Sigmoid colon (tissue), 7 donors: ENCODE results near the gene DHX58. TPM values are rescaled to one million over a fixed set of nuclear protein-coding genes. Genes with fewer than 3 reads are reported as not detected.
"Not testable (repeated sequence)": the region's sequence is repeated elsewhere in the genome, so short reads cannot be mapped to it uniquely, and the experiment has no call there.

ENCODE experiments used
- DNase-seq: peaks from one replicate; pipeline ENCODE4 v3.0.0-alpha.2; 2019
- H3K27ac ChIP-seq, 4 donors: fragments of 200-600 bp; sonication (generic); one replicate each; pipeline ENCODE4 v1.5.1; 2016 to 2019; ENCODE audit warnings: mild to moderate bottlenecking in 1 of 4
- H3K27me3 ChIP-seq, 3 donors: fragments of 200-600 bp; sonication (generic); one replicate each; pipeline ENCODE4 v1.5.1; 2019; ENCODE audit warnings: mild to moderate bottlenecking in 1 of 3
- H3K36me3 ChIP-seq, 4 donors: fragments of 200-600 bp; sonication (generic); one replicate each; pipeline ENCODE4 v1.5.1; 2016 to 2019
- H3K4me1 ChIP-seq, 4 donors: fragments of 200-600 bp; sonication (generic); one replicate each; pipeline ENCODE4 v1.5.1; 2017 to 2019
- H3K4me3 ChIP-seq, 4 donors: fragments of 200-600 bp; sonication (generic); one replicate each; pipeline ENCODE4 v1.5.1; 2017 to 2019; ENCODE audit warnings: mild to moderate bottlenecking in 2 of 4, moderate library complexity in 1 of 4
- H3K9me3 ChIP-seq, 4 donors: fragments of 200-600 bp in 3 of 4; sonication (generic) in 3 of 4; one replicate each; pipeline versions ENCODE4 v1.5.1 to v1.6.1; 2013 to 2019
- EP300 ChIP-seq, 4 donors: sonication (generic); formaldehyde crosslinking; IDR thresholded peaks; one replicate each; pipeline ENCODE4 v1.6.1; 2017; ENCODE audit warnings: antibody characterized with exemption in 4 of 4
- POLR2A ChIP-seq, 2 donors: fragments of 450-650 bp; IDR thresholded peaks; one replicate each; pipeline ENCODE4 v1.6.1; 2016; ENCODE audit warnings: antibody characterized with exemption in 2 of 2, mild to moderate bottlenecking in 2 of 2, moderate library complexity in 2 of 2
- POLR2AphosphoS5 ChIP-seq, 4 donors: sonication (generic); formaldehyde crosslinking; IDR thresholded peaks; one replicate each; pipeline ENCODE4 v1.6.1; 2017; ENCODE audit warnings: antibody characterized with exemption in 4 of 4
- WGBS, 2 donors: extraction: QIAGEN DNeasy Blood & Tissue Kit; methylation state at CpG; one replicate each; pipeline ENCODE4 v1.1.7; 2013; 5-methylcytosine and 5-hydroxymethylcytosine counted together
- intact Hi-C: fragments of 100-400 bp; cut with DNase I; formaldehyde crosslinking; loops from one replicate; pipeline ENCODE4 v1.15.1; 2023
- polyA plus RNA-seq, 3 donors: library from polyadenylated mRNA; stranded (reverse); fragments of 200-250 nt; gene quantifications; one replicate each; pipeline ENCODE4 v1.2.3, GENCODE V29; 2013
- total RNA-seq, 4 donors: library from RNA; depleted of rRNA; stranded (reverse); fragments of >200 nt; gene quantifications; one replicate each; pipeline ENCODE4 v1.1.0, GENCODE V29; 2016
- TF ChIP-seq, protein P1 (sequence below), 4 experiments: fragments of 450-650 bp in 3 of 4; fragments of 200-600 bp in 1 of 4; IDR thresholded peaks; one replicate each; pipeline ENCODE4 v1.5.1; 2016 to 2019; ENCODE audit warnings: antibody characterized with exemption in 4 of 4, mild to moderate bottlenecking in 3 of 4, moderate library complexity in 2 of 4
- donor health status: healthy with polysubstance abuse.
- donor health status: Bipolar disorder and iron deficiency.
- donor health status: healthy.

The DHX58 gene
- total and polyA plus RNA-seq, 7 donors = 4.4 to 19.0 (median 14.5) TPM

DNA sequence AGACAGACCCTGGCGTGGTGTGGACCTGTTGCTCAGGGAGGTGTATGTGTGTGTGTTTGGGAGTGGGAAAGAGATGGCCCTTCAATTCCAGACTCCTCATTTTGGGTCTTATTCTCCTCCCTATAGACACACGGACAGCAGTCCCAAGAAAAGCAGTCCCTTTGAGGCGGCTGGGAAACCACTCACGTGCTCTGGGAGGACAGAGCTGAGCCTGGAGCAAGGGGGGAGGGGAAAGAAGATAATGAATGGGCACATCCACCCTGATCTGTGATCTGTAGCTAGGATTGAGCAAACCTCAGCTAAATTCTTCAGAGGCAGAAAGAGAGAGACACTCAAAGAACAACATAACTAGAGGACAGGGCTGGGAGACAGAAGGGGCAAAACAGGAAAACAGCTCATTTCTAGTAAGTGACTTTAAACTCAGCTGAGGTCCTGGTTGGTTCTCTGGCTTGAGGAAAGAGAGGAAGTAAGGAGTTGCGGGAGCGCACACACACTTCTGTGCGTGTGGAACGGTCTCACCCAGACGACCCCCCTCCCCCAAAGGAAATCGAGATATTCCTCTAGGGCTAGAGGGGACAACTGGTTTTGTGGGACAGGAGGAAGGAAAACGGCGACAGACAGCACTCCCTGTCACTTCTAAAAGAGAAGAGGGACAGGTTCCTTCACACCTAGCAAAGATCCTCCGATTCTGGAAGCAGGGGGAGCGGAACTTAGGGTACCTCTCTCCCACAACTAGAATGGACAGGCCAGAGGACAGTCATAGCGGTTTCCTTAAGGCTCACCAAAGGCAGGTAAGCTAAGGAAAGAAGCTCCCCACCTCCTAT is 41.6 kb upstream of the DHX58 start:
- 4 to 10% methylated on average over 15 of the region's 15 CpGs for WGBS, 2 donors
- no peak for TF ChIP-seq POLR2AphosphoS5 (IDR thresholded peaks at IDR 0.05)
- TF ChIP-seq EP300 (IDR thresholded peaks at IDR 0.05) = no peak
- TF ChIP-seq, protein P1, sequence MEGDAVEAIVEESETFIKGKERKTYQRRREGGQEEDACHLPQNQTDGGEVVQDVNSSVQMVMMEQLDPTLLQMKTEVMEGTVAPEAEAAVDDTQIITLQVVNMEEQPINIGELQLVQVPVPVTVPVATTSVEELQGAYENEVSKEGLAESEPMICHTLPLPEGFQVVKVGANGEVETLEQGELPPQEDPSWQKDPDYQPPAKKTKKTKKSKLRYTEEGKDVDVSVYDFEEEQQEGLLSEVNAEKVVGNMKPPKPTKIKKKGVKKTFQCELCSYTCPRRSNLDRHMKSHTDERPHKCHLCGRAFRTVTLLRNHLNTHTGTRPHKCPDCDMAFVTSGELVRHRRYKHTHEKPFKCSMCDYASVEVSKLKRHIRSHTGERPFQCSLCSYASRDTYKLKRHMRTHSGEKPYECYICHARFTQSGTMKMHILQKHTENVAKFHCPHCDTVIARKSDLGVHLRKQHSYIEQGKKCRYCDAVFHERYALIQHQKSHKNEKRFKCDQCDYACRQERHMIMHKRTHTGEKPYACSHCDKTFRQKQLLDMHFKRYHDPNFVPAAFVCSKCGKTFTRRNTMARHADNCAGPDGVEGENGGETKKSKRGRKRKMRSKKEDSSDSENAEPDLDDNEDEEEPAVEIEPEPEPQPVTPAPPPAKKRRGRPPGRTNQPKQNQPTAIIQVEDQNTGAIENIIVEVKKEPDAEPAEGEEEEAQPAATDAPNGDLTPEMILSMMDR (IDR thresholded peaks at IDR 0.05) = no peak
- TF ChIP-seq POLR2A (IDR thresholded peaks at IDR 0.05) = no peak
- Histone ChIP-seq H3K4me3 (peak overlapping the region; percentile 88 to 100 (median 96)), H3K27me3 (no peaks in the 10 kb centered on the region), H3K4me1 (peaks cover 0 to 41% (median 36%) of the 10 kb centered on the region in 4 donors), H3K27ac (peak overlapping the region; percentile 82 to 89 (median 86)), H3K36me3 (peaks cover 0 to 13% (median 0%) of the 10 kb centered on the region in 4 donors), H3K9me3 (no peaks in the 10 kb centered on the region)
- DNase-seq = no peak
- intact Hi-C loops = no loop called here

DNA sequence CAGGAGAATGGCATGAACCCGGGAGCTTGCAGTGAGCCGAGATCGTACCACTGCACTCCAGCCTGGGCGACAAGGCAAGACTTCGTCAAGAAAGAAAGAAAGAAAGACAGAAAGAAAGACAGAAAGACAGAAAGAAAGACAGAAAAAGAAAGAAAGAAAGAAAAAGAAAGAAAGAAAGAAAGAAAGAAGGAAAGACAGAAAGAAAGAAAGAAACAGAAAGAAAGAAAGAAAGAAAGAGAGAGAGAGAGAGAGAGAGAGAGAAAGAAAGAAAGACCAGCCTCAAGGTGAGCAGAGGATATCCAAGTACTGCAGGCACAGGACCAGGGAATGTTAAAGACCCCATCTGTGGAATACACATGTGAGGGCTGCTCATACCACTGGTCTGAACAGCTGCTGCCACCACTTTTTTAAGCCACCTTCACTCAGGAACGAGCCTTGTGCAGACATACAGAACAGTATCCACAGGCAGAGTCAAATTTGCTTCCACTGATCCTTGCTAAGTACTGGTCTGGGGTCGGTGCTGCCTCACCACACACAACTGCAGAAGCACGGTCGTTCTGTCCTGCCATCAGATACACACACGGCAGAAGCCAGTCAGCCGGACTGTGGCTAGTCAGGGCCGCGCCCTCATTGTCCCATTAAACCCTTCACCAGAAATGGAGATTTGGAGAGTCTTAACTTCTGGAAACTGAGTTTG is 34.5 kb upstream of the DHX58 start:
- H3K36me3 ChIP-seq = peaks cover 0 to 52% (median 1%) of the 10 kb centered on the region in 4 donors
- 85 to 92% methylated on average over 13 of the region's 13 CpGs for WGBS, 2 donors

DNA sequence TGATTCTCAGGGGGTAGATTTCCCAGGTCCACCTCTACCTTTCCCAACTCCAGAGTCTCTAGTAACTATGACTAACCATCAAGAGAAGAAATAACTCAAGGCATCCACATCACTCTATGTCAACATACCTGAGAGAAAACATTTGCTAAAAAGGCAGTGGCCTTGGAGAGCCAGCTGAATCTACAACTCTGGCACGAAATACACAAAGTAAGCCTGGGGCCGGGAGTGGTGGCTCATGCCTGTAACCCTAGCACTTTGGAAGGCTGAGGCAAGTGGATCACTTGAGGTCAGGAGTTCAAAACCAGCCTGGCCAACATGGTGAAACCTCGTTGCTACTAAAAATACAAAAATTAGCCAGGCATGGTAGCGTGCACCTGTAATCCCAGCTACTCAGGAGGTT is 30.6 kb upstream of the DHX58 start:
- H3K27ac ChIP-seq, H3K9me3 ChIP-seq, DNase-seq, H3K4me3 ChIP-seq, intact Hi-C loops, H3K27me3 ChIP-seq: not testable (repeated sequence)
- WGBS, 2 donors = 79 to 93% methylated on average over 4 of the region's 4 CpGs
- Histone ChIP-seq H3K4me1 (peaks cover 0 to 41% (median 25%) of the 10 kb centered on the region in 4 donors), H3K36me3 (peaks cover 0 to 46% (median 1%) of the 10 kb centered on the region in 4 donors)

More for the DNA sequence above, 34.5 kb upstream of the DHX58 start:
- H3K27ac ChIP-seq = no peak overlapping the region
- intact Hi-C loops = no loop called here
- peaks cover 0 to 22% (median 21%) of the 10 kb centered on the region in 4 donors for H3K4me1 ChIP-seq
- no peak for DNase-seq
- no peak overlapping the region for H3K4me3 ChIP-seq
- H3K27me3 ChIP-seq = no peaks in the 10 kb centered on the region
- H3K9me3 ChIP-seq = no peaks in the 10 kb centered on the region
- no peak for TF ChIP-seq EP300 (IDR thresholded peaks at IDR 0.05)

DNA sequence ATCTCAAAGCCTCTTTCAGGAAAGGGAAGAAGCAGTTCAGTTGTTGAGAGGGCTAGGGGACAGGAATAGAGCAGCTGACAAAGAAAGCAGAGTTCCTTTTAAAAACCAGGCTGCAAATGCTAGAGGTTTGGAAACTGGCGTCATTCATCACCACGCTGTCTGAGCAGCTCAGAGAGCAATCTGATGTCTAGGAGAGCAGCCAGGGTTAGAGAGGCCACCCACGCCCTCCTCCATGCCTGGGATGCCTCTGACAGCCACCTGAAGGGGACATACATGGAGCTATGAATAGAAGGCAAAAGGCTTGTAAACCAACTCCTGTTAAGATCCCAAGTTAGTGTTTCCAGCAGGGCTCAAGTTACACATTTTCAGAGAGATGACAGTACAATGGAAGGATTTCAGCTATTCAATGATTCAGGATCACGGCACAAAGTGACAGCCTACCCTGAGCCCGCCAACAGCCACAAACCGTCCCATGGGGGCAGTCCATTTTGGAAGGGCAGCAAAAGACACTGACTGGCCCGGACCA is 29.9 kb upstream of the DHX58 start:
- Histone ChIP-seq H3K36me3 (peaks cover 0 to 45% (median 1%) of the 10 kb centered on the region in 4 donors), H3K4me3 (no peak overlapping the region), H3K27me3 (no peaks in the 10 kb centered on the region), H3K27ac (no peak overlapping the region), H3K9me3 (no peaks in the 10 kb centered on the region), H3K4me1 (peaks cover 0 to 44% (median 29%) of the 10 kb centered on the region in 4 donors)
- no peak for DNase-seq
- intact Hi-C loops = no loop called here
- TF ChIP-seq, protein P1 (IDR thresholded peaks at IDR 0.05) = no peak
- no peak for TF ChIP-seq POLR2A (IDR thresholded peaks at IDR 0.05)
- no peak for TF ChIP-seq POLR2AphosphoS5 (IDR thresholded peaks at IDR 0.05)
- no peak for TF ChIP-seq EP300 (IDR thresholded peaks at IDR 0.05)
- 91 to 92% methylated on average over 7 of the region's 7 CpGs for WGBS, 2 donors

DNA sequence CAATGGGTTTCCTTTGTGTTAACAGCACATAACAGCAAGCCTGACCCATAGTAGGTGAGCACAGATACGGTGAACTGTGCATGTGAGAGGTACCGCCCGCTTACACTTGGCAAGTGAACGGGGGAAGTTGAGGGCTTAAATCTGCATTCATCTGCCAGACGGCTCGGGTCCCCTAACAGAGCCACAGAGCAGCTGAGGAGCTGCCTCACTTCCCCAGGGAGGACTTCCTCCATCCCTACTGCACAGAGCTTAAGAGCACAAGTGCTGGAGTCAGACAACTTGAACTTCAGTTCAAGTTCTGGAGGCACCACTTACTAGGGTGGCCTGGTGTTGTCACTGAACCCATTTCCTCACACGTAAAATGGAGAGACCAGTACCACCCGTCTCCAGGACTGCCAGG is 28.9 kb upstream of the DHX58 start:
- Histone ChIP-seq H3K4me3 (no peak overlapping the region), H3K4me1 (peaks cover 0 to 46% (median 31%) of the 10 kb centered on the region in 4 donors), H3K27ac (no peak overlapping the region), H3K27me3 (no peaks in the 10 kb centered on the region), H3K36me3 (peaks cover 0 to 41% (median 1%) of the 10 kb centered on the region in 4 donors), H3K9me3 (no peaks in the 10 kb centered on the region)
- DNase-seq = no peak
- TF ChIP-seq POLR2A (IDR thresholded peaks at IDR 0.05) = no peak
- TF ChIP-seq, protein P1 (IDR thresholded peaks at IDR 0.05) = no peak
- TF ChIP-seq POLR2AphosphoS5 (IDR thresholded peaks at IDR 0.05) = no peak
- TF ChIP-seq EP300 (IDR thresholded peaks at IDR 0.05) = no peak
- intact Hi-C loops = no loop called here
- WGBS, 2 donors = 73 to 89% methylated on average over 8 of the region's 8 CpGs

DNA sequence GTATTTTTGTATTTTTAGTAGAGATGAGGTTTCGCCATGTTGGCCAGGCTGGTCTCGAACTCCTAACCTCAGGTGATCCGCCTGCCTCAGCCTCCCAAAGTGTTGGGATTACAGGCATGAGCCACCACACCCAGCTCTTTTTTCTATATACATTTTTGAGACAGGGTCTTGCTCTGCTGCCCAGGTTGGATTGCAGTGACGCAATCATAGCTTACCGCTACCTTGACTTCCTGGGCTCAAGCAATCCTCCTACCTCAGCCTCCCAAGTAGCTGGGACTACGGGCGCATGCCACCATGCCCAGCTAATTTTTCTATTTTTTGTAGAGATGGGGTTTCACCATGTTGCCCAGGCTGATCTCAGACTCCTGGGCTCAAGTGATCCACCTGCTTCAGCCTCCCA is 28.2 kb upstream of the DHX58 start:
- DNase-seq, H3K4me3 ChIP-seq, H3K27me3 ChIP-seq, H3K27ac ChIP-seq, intact Hi-C loops, H3K9me3 ChIP-seq: not testable (repeated sequence)
- WGBS, 2 donors = 99% methylated on average over 7 of the region's 7 CpGs
- Histone ChIP-seq H3K4me1 (peaks cover 0 to 53% (median 36%) of the 10 kb centered on the region in 4 donors), H3K36me3 (peaks cover 0 to 38% (median 1%) of the 10 kb centered on the region in 4 donors)
